Esophagus muscularis mucosa (tissue), 4 donors: ENCODE data around the gene NTRK2.

Experiments used
- CTCF ChIP-seq, 3 experiments: fragments of 200-600 bp in 2 of 3; fragments of 450-650 bp in 1 of 3; sonication (generic) in 2 of 3; IDR thresholded peaks; one replicate each; pipeline ENCODE4 v1.5.1; 2017 to 2019; ENCODE audit warnings: antibody characterized with exemption in 3 of 3, mild to moderate bottlenecking in 2 of 3, moderate library complexity in 1 of 3
- EP300 ChIP-seq: sonication (generic); formaldehyde crosslinking; IDR thresholded peaks from one replicate; pipeline ENCODE4 v1.6.1; 2017; ENCODE audit warnings: antibody characterized with exemption
- POLR2AphosphoS5 ChIP-seq, 2 donors: sonication (generic); formaldehyde crosslinking; IDR thresholded peaks; one replicate each; pipeline ENCODE4 v1.6.1; 2017; ENCODE audit warnings: antibody characterized with exemption in 2 of 2

GRCh38 chr9:84949971-84950370 lies 280.4 kb downstream of the NTRK2 start:
- no peak for TF ChIP-seq POLR2AphosphoS5 (IDR thresholded peaks at IDR 0.05)
- TF ChIP-seq CTCF (IDR thresholded peaks at IDR 0.05) = no peak
- TF ChIP-seq EP300 = no peak
